HG03066 (cell line): ENCODE results near the gene HAND1.

ENCODE experiments used
- ATAC-seq: cut with Tn5 transposase; IDR thresholded peaks from one replicate; pipeline ENCODE4 v1.9.1; 2021; ENCODE audit warnings: low read depth; ENCODE audit not compliant: unreplicated experiment

HAND1 gene

DNA sequence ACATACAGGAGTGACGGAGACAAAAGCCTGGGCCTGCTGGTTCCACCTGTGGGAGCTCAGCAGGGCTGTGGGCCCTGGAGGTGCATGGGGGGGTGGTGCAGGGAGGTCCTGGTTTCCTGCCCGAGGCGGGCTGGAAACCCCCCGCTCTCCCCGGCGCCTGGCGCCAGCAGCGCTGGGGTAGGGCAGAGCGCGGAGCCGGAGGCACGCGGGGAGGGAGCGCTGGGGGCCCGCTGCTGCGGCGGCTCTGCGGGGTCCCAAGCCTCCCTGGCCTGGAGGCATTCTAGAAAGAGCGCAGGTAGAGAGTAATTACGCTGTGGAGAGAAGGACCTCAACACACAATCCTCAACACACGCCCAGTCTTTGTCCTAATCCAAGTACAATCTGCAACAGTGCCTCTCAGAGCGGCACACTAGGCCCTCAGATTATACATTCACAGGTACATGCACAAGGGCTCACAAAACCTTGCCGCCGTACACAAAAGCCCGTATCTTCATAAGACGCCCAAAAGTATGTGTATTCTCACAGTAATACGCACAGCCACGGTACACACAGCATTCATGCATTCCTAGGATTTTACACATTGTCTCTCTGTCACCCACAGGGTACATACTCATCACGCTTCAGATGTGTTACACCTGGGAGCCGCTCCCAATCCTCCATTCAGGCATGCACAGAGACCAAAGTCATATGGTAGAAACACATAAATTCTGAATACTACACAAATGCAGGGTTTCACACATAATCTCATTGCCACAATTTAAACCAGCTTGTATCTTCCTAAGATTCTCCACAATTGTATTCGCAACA lies 2.1 kb upstream of the HAND1 start:
- ATAC-seq, result no peak

DNA sequence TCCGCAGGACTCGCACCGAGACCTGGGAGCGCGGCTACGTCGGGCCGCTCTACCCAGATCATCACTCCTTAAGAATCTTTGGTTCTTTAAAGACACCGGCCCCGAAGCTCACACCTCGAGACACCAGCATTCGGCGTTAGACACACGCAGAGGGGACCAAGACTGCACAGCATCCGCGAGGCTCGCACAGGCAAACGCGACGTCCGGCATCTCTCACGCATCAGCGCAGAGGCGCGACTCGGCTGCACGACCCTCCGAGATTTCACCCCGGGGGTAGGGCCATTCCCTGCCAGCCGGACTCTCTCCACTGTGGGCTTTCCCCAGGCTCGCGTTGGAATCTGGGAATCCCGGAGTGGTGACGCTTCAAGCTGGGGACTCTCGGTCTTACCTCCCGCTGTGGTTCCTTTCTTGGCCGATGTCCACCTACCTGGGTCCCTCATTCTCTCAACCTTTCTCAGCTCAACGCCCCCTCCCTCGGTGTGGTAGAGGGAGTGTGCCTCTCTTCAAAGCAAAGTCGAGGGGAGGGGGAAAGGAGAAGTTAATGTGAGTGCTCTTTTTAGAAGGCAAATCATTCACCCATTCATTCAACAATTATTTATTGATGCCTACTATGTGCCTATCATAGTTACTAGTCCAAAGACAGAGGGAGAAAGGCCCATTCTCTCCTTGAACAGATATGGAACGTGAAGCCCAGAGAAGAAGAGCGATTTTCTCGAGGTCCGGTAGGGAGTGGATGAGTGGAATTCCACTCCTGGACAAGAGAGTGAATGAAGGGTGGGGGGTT lies 1.3 kb upstream of the HAND1 start:
- no peak for ATAC-seq

DNA sequence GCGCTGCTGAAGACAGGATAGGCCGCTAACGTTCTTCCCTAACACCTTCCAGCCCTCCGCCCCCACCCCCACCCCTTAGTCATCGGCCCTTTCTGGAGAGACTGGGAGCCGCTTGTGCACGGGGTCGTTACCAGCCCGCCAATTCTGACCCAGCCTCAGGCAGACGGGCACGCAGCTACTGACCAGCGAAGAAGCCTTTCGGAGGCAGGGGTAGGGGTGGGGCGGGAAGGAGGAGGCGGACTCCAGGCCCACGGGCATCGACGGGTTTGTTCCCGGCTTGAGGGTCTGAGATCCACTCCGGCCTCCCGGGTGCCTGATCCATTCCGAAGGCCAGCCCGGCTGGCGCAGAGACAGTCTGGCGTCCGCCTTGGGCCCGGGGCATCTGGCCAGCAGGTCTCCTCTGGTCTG lies 729 bp upstream of the HAND1 start:
- ATAC-seq, result no peak

DNA sequence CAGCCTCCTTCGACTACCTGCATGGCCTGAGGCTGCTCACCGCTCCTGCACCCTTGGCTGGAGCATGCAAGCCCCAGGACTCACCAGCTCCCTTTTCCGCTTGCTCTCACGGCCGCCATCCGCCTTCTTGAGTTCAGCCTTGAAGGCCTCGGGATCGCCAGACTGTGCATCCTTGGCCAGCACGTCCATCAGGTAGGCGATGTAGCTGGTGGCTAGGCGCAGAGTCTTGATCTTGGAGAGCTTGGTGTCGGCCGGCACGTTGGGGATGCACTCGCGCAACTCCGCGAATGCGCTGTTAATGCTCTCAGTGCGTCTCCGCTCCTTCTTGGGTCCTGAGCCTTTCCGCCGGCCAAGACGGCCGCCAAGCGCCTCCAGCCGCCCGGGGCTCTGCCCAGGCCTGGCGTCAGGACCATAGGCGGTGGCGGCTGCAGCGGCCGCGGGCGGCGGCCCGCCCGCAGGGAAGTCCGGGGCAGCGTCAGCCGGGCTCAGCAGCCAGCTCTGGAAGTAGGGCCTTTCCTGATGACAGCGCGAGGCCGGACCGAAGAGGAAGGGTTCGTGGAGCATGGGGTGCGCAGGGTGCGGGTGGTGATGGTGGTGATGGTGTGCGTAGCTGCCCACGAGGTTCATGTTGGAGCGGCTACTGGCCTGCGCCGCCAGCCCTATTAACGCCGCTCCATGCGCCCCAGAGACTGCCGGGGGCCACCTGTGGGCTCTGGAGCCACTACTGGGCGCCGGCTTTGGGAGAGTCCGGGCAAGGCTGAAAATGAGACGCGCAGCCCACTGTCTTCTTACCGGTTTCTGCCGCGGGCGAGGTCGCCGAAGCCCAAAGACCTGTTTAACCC lies 424 bp downstream of the HAND1 start:
- no peak for ATAC-seq

DNA sequence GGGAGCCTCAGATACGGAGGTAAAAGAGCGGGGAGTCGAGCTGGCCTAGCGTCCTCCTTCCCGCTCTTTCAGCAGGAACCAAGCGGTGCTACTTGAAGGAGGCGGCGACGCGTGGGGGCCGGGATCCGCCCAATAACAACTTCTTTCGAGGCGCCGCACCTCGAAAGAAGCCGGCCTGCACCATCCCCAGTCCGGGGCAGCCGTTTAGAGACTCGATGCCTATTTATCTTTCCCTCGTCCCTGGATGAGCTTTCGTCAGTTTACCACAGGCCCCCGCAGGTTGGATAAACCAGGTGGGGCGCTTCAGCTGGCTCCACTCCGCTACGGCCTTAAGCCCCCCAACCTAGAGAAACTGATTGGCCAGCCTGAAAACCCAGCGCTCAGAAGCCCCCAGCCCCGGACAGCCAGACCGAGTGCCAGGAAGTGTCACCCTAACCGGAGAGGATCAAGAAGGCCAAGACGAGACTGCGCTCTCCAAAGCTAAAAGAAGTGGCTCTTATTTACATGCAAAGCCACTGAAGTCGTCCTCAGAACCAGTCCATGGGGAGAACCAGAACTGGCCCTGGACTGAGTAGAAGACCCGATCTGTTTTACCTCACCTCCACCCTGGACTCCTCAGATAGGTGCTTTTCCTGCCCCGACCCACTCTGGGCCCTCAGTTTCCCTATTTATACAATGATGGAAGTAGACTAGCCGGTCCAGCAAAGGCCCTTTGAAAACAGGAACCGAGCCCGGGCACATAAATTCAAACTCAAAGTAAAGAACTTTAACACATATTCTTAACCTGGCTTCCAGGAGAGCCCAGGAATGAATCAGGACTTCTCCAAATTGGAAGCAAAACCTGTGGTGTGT lies 1.4 kb downstream of the HAND1 start:
- ATAC-seq, result no peak

DNA sequence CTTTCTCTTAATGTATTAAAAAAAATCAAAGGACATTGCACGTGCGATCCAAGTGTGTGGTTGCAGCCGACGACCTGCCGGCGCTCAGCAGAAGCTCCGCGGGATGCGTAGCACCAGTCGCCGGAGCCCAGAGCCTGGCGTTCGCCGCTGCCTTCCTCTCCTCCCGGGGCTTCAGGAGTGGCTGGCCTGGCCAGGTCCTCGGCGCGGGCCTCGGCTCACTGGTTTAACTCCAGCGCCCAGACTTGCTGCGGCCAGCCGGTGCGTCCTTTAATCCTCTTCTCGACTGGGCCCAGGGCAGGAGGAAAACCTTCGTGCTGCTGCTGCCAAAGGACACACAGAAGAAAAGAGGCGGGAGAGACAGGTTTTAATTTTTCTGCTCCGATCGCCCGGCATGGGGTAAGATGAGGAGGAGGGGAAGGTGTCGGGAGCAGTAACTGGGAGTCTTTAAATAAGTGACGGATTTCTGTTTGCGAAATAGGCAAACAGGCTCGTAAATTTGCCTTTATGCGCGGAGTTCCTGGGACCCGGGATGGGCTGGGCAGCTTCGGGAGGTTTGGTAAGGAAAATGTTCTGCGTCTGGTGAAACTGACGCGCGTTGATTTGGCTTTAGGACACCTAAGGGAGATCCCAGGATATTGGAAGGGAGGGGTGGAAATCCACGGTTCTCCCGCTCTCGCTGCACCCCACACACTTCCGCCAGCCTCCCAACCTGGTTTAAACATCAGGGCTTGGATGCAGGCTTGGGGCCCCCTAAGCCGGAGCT lies 2.3 kb downstream of the HAND1 start:
- no peak for ATAC-seq

DNA sequence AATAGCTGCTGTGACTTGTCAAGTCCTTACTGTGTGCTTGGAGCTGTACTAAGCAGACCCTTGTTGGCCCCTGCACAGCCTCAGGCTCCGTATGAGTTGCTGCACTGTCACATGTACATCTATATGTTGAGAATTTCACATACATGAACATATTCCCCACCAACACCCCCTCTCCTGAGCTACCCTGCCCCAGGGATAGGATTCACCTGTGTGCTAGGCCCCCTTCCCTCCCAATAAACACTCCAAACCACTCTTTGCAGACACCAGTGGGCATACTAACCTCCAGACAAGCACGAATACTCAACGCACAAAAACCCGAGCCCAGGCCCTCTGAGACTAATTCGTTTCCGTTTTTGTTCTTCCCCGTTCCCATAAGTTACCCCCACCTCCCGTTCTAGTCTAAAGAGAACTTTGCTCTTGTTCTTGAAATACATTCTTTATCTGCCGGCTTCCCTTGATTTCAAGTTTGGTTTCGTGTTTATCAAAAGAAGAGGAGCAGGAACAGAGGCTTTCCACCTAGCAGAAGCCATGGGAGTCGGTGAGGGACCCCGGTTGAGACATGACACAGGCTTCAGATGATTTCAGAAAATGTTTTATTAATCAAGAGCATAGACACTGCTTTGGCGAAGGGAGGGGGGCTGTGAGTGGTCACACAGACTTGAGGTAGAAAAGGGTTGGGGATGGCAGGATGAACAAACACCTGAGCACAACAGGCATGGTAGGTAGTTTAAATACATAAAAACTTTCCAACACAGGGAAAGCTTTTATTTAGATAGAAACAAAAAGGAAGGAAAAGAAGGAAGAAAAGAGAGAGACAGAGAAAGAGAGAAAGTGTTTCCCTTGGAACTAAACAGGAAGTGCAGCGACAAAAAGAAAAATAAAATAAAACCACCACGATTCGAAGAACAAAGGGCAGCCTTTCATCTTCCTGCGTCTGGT lies 3.4 kb downstream of the HAND1 start:
- no peak for ATAC-seq

DNA sequence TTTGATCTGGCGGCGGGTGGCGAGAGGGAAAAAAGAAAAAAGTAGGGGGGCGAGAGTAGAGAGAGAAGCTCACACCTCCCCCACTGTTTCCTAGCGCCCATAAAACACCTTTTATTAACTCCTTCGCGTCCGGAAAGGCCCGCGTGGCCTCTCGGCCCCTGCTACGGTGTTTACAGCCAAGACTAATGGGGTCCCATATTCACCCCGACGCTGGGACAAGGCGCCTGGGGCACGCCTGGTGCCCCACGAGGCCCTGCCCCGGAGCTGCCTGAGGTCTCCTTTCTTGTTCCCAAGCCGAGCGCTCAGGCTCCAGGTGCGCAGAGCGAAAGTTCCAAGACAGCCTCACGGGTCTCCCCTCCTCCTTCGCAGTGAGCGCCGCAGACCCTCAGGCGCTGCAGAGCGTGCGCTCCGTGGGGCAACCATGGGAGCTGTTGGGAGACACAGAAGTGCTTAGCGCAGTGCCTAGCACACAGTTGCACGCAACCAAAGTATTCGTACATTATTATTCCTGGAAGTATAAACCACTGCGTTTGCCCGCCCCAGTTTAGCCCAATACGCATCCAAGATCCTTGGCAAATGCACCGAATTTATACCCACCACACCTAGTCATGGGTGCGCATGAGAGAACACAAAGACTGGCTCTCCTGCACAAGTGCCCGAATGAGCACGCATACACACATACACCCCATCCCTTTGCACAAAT lies 4.3 kb downstream of the HAND1 start:
- ATAC-seq, result no peak

DNA sequence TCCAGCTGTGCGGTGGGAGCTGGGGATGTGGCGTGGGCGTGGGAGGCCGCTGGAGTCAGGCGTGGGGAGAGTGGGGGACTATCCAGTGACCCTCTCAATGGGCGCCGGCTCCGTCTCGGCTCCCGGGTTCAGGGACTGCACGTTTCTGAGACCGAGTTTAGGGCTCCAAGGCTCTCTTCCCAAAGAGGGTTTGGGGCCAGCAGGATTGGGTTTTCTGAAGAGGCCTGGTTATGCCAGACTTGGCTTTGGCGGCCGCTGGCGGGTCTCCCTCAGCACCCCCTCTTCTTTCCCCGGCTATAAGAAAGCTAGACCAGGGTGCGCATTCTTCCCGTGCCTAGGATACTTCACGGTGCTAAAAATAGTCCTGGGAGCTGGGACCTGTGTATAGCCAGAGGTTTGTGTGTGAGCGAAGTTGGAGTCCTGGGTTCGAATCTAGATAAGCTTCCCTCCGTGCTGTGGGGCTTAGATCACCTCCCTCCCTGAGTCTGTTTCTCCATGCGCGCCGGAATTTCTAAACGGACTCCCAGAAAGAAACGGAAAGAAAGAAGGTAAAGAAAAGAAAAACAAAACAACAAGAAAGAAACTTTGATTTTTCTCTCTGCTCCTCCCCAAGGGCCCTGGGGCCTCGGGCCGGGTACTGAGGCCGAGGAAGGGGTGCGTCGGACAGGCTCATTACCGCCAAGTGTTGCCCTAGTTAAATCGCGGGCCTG lies 5.0 kb downstream of the HAND1 start:
- no peak for ATAC-seq

DNA sequence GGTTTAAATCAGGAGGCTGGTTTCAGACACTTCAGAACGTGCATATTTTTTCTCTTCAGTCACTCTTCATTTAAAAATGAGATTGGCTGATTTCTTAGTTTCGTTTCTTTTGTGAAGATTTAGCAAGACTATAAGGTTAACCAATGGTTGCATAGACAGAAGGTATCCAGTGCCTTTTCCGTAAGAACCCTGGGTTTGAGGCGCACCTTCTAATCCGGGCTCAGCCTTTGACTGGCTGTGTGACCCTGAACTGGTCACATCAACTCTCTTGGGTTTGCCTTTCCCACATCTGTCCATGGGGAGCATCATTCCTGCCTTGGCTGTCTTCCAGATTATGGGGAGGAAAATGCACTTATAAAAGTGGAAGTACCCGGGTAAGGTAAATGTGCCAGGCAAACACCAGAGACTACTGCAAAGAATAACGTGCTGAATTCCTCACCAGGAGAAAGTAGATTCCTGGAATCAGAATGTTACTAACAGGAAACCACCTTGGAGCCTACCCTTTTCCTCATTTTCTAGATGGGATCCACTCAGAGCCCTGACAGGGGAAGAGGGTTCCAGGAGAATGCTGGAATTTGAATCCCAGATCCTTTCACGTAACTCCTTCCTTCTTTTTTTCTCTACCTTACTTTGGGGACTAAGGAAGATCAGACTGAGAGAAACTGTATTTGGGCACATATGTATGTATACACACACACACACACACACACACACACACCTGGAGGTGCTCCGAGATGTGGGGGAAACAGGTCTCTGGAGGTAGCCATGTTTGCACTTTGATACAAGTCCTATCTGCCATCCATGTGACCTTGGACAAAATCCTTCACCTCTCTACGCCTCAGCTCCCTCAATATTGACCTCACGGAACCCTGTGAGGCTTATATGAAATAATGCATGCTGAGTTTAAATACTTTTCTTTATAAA lies 6.8 kb downstream of the HAND1 start:
- ATAC-seq, result no peak

DNA sequence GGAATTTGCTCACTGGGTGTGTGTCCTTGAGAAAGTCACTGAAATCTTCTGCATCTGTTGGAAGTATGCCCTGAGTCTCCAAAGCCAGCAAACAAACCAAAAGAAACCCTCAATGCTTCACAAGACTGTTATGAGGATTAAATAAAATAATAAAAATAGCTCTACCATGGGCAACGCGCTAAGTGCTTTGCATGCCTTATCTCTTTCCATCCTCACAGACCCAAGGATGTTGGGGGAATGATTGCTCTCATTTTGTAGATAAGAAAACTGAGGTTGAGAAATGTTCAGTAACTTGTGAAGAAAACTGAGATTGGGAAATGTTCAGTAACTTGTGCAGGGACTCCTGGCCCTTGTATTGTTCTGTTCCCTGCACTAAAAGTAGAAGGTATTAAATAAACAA lies 7.9 kb downstream of the HAND1 start:
- ATAC-seq, result no peak

DNA sequence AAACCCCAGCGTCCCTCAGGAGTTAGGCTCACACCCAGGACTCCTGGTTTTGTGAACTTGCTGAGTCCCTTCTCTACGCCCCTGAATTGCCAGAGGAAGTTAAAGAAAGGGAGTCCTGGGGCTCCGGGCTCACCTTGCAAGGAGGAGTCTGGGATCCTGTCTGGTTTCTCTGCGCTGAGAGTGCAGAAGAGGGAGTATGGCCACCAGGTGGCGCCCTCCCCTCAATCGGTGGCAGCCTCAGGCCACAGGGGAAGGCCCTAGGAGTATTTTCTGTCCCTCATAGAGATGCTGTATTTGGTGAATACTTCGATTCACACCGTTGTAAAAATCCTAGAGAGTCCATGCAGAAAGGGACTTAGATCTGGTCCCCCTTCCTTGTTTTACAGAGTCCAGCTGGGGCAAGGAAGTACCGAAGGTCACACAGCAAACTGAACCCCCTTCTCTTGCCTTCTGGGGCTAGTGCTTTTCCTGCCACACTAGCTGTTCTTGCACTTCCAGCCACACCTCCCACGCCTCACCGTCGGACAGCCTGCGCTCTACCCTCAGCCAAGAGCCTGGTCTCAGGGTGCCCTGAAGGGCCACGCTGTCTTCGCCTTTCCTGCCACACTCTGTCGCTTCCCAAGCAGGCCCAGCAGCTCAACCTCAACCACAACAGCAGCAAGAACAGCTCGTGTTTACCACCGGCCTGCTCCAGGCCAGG lies 10.2 kb downstream of the HAND1 start:
- peak; percentile 95 for ATAC-seq

DNA sequence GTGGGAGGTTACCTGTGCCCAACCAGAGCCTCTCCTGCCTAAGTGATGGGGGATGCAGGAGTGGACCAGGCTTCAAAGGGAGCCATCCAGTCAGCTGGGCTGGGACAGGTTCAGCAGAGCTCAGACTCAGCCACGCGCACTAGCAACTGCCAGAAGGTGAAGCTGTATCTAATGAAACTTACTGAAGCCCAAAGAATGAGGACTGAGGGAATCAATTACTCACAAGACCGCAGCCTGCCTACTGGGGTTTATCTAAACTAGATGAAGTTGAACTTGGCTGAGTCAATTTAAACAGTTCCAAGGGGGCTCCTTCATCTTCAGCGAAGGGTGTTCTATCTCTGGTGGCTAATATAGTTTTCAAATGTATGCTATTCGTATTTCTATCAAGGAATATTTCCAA lies 11.4 kb downstream of the HAND1 start:
- no peak for ATAC-seq

DNA sequence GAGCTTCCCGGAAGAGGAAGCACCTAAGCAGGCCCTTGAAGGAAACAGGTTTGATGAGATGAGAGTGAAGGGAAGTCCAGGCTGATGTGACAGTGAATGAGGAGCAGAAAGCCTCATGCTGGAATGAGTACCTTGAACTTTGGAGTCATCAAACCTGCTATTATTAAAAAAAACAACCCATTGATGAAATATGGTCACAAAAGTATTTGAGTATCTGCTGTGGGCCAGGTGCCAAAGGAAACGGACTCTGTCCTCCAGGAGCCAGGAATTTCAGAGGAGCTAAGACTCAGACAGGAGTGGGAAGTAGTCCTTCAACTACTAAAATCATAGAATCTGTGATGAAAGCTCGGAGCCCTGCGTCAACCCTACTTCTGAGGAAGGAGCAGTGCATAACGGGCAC lies 11.9 kb downstream of the HAND1 start:
- ATAC-seq, result no peak

DNA sequence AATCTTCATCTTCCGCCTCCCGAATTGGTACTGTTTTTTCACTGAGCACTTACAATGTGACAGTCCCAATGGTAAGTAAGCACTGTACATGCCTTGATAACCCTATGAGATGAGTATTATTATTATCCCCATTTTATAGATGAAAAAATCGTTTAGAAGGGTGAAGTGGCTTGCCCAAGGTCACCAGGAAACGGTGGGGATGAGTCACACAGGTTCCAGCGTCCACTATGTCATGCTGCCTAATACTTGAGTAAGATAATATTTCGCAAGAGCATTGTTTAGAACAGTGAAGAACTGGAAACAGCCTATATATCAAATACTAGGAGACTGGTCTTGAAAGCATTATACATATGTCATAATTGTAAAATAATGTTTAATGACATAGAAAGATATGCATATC lies 12.9 kb downstream of the HAND1 start:
- no peak for ATAC-seq

DNA sequence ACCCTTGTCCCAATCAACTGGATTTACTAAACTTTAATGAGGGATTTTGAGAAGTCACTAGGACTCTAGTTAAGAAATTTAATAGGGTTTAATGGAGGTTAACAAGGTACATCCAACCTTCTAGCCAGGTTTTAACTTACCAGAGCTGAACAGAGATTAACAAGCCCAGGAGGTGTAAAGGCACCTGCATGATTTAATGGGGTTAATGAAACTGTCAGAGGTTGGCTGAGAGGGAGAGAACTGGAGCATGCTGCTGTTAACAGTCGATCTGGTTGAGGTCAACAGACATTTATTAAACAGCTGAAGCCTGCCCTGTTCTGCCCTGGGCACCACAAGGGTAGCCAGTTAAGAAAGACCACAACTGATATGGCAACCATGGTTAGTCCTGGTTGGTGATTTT lies 13.6 kb downstream of the HAND1 start:
- no peak for ATAC-seq
